Small intestine (tissue), 7 donors: ENCODE measurements around the gene AFG1L. TPM values are rescaled to one million over a fixed set of nuclear protein-coding genes. Genes with fewer than 3 reads are reported as not detected.
"Not testable (repeated sequence)": the region's sequence is repeated elsewhere in the genome, so short reads cannot be mapped to it uniquely, and the experiment has no call there.

Source experiments
- DNase-seq, 2 donors: peaks; one replicate each; pipeline versions ENCODE4 v3.0.0 to v3.0.0-alpha.2; 2013
- FAIRE-seq: peaks from 2 replicates; lab custom pipeline; 2012; peaks lifted over from hg19 to GRCh38; lab: Jason Lieb, UNC
- H3K27ac ChIP-seq, 3 donors: one replicate each; pipeline ENCODE4 v1.5.1; 2013; ENCODE audit warnings: low read length in 2 of 3, mild to moderate bottlenecking in 2 of 3, control low read depth in 1 of 3, inconsistent platforms in 1 of 3, low read depth in 1 of 3, moderate library complexity in 1 of 3
- H3K27me3 ChIP-seq, 3 donors: one replicate each; pipeline ENCODE4 v1.6.1; 2013; ENCODE audit warnings: low read length in 3 of 3, inconsistent platforms in 1 of 3; ENCODE audit not compliant: control insufficient read depth in 3 of 3, insufficient read depth in 3 of 3
- H3K36me3 ChIP-seq, 3 donors: one replicate each; pipeline ENCODE4 v1.6.1; 2013; ENCODE audit warnings: low read length in 3 of 3, inconsistent platforms in 1 of 3, low read depth in 1 of 3, mild to moderate bottlenecking in 1 of 3, moderate library complexity in 1 of 3; ENCODE audit not compliant: control insufficient read depth in 3 of 3, insufficient read depth in 2 of 3
- H3K4me1 ChIP-seq, 3 donors: one replicate each; pipeline ENCODE4 v1.6.1; 2013; ENCODE audit warnings: low read length in 2 of 3, inconsistent platforms in 1 of 3, low read depth in 1 of 3, mild to moderate bottlenecking in 1 of 3, moderate library complexity in 1 of 3; ENCODE audit not compliant: control insufficient read depth in 3 of 3, insufficient read depth in 2 of 3
- H3K4me3 ChIP-seq, 3 donors: one replicate each; pipeline ENCODE4 v1.5.1; 2013; ENCODE audit warnings: low read length in 3 of 3, control low read depth in 1 of 3, inconsistent platforms in 1 of 3, low read depth in 1 of 3, mild to moderate bottlenecking in 1 of 3, moderate library complexity in 1 of 3
- H3K9me3 ChIP-seq, 2 donors: one replicate each; pipeline ENCODE4 v1.6.1; 2013; ENCODE audit warnings: low read depth in 1 of 2, low read length in 1 of 2; ENCODE audit not compliant: control insufficient read depth in 2 of 2, insufficient read depth in 1 of 2
- WGBS, 3 donors: extraction: QIAGEN DNeasy Blood & Tissue Kit; methylation state at CpG; one replicate each; pipeline ENCODE4 v1.1.7; 2013; 5-methylcytosine and 5-hydroxymethylcytosine counted together
- polyA plus RNA-seq, 4 donors: library from polyadenylated mRNA; stranded (reverse) in 3 of 4; unstranded in 1 of 4; fragments of 200-250 nt in 3 of 4; fragments of 120-200 nt in 1 of 4; gene quantifications; one replicate each; pipeline versions ENCODE4 v1.2.1 to v1.2.3, GENCODE V29; 2013
- donor health status: healthy with polysubstance abuse.
- donor health status: control.
- donor health status: control.
- donor health status: Bipolar disorder and iron deficiency.
- donor health status: healthy.

The AFG1L gene
- polyA plus RNA-seq, 4 donors = 2.2 to 10.8 (median 3.5) TPM

- FAIRE-seq (no peak), DNase-seq (peak; percentile 69 to 70)
- WGBS, 3 donors = 7 to 46% (median 27%) methylated on average over 2 of the region's 2 CpGs
- peak overlapping the region in 1 of 3 donors; percentile 43 for H3K27ac ChIP-seq
- no peaks in the 10 kb centered on the region for H3K9me3 ChIP-seq
- H3K27me3 ChIP-seq = no peaks in the 10 kb centered on the region
- H3K36me3 ChIP-seq = no peaks in the 10 kb centered on the region
- no peak overlapping the region for H3K4me3 ChIP-seq
- H3K4me1 ChIP-seq = peaks cover 0 to 24% (median 0%) of the 10 kb centered on the region in 3 donors
Observed at GRCh38 chr6:108275976-108276375, 18.9 kb upstream of the AFG1L start.

- no peak overlapping the region for H3K27ac ChIP-seq
- WGBS, 3 donors = 91 to 97% (median 93%) methylated on average over 1 of the region's 1 CpG
- DNase-seq (no peak), FAIRE-seq (no peak)
- H3K4me1 ChIP-seq = peaks cover 0 to 24% (median 0%) of the 10 kb centered on the region in 3 donors
- no peaks in the 10 kb centered on the region for H3K27me3 ChIP-seq
- no peaks in the 10 kb centered on the region for H3K36me3 ChIP-seq
- H3K9me3 ChIP-seq = no peaks in the 10 kb centered on the region
- no peak overlapping the region for H3K4me3 ChIP-seq
Observed at GRCh38 chr6:108277295-108277694, 17.6 kb upstream of the AFG1L start.

GRCh38 chr6:108277831-108278230, 17.0 kb upstream of the AFG1L start:
- H3K36me3 ChIP-seq = no peaks in the 10 kb centered on the region
- peaks cover 0 to 24% (median 0%) of the 10 kb centered on the region in 3 donors for H3K4me1 ChIP-seq
- no peaks in the 10 kb centered on the region for H3K27me3 ChIP-seq
- H3K4me3 ChIP-seq = no peak overlapping the region
- H3K27ac ChIP-seq = no peak overlapping the region
- no peak for DNase-seq
- FAIRE-seq = no peak
- H3K9me3 ChIP-seq = no peaks in the 10 kb centered on the region
- 75 to 78% (median 76%) methylated on average over 4 of the region's 4 CpGs for WGBS, 3 donors

- no peak for FAIRE-seq
- H3K9me3 ChIP-seq = no peaks in the 10 kb centered on the region
Observed at GRCh38 chr6:108285381-108285780, 9.5 kb upstream of the AFG1L start.

GRCh38 chr6:108286366-108286765, 8.5 kb upstream of the AFG1L start:
- 82 to 89% (median 84%) methylated on average over 4 of the region's 4 CpGs for WGBS, 3 donors
- Histone ChIP-seq H3K27me3 (no peaks in the 10 kb centered on the region), H3K4me1 (no peaks in the 10 kb centered on the region), H3K4me3 (no peak overlapping the region), H3K36me3 (no peaks in the 10 kb centered on the region), H3K9me3 (no peaks in the 10 kb centered on the region), H3K27ac (no peak overlapping the region)
- FAIRE-seq (no peak), DNase-seq (no peak)

More at GRCh38 chr6:108285381-108285780, 9.5 kb upstream of the AFG1L start:
- Histone ChIP-seq H3K4me3 (no peak overlapping the region), H3K36me3 (no peaks in the 10 kb centered on the region), H3K4me1 (no peaks in the 10 kb centered on the region), H3K27ac (no peak overlapping the region), H3K27me3 (no peaks in the 10 kb centered on the region)
- no peak for DNase-seq

- no peak for FAIRE-seq
- no peak for DNase-seq
- Histone ChIP-seq H3K27ac (no peak overlapping the region), H3K4me3 (no peak overlapping the region), H3K9me3 (no peaks in the 10 kb centered on the region), H3K36me3 (no peaks in the 10 kb centered on the region), H3K4me1 (no peaks in the 10 kb centered on the region), H3K27me3 (no peaks in the 10 kb centered on the region)
- WGBS, 3 donors = 58 to 69% (median 63%) methylated on average over 3 of the region's 3 CpGs
Observed at GRCh38 chr6:108287373-108287772, 7.5 kb upstream of the AFG1L start.

- H3K4me3 ChIP-seq = no peak overlapping the region
- peaks cover 0 to under 1% (median 0%) of the 10 kb centered on the region in 3 donors for H3K4me1 ChIP-seq
- no peaks in the 10 kb centered on the region for H3K36me3 ChIP-seq
- DNase-seq = no peak
- H3K9me3 ChIP-seq = no peaks in the 10 kb centered on the region
- FAIRE-seq = no peak
- H3K27me3 ChIP-seq = no peaks in the 10 kb centered on the region
- H3K27ac ChIP-seq = no peak overlapping the region
Observed at GRCh38 chr6:108288742-108289141, 6.1 kb upstream of the AFG1L start.

- no peaks in the 10 kb centered on the region for H3K27me3 ChIP-seq
- H3K9me3 ChIP-seq = no peaks in the 10 kb centered on the region
- peaks cover 0 to 5% (median 2%) of the 10 kb centered on the region in 3 donors for H3K4me1 ChIP-seq
- H3K27ac ChIP-seq = no peak overlapping the region
- 86 to 93% (median 92%) methylated on average over 4 of the region's 4 CpGs for WGBS, 3 donors
- FAIRE-seq (no peak), DNase-seq (no peak)
- no peaks in the 10 kb centered on the region for H3K36me3 ChIP-seq
- H3K4me3 ChIP-seq = no peak overlapping the region
Observed at GRCh38 chr6:108291091-108291490, 3.8 kb upstream of the AFG1L start.

- FAIRE-seq, H3K9me3 ChIP-seq, DNase-seq, H3K27ac ChIP-seq, H3K27me3 ChIP-seq, H3K36me3 ChIP-seq, H3K4me3 ChIP-seq, H3K4me1 ChIP-seq: not testable (repeated sequence)
- 76 to 94% (median 81%) methylated on average over 3 of the region's 3 CpGs for WGBS, 3 donors
Observed at GRCh38 chr6:108292561-108292960, 2.3 kb upstream of the AFG1L start.
